Activated T-cell treated with anti-CD3 and anti-CD28 coated beads, Interleukin-2, amount 50 U/mL, for 4 hours (primary cell): Measurements from ENCODE around the gene TP53BP1. TPM values are rescaled to one million over a fixed set of nuclear protein-coding genes. Genes with fewer than 3 reads are reported as not detected.
A peak's percentile ranks its signal among the peaks of the same experiment; 100 is the strongest.

Experiments used
- ATAC-seq, 2 donors: fragments of 200-7000 bp; cut with Tn5 transposase; one replicate each; pipeline ENCODE4 v1.10.0; 2021
- DNase-seq: peaks from one replicate; pipeline ENCODE4 v3.0.0-alpha.2; 2020
- H3K27me3 Mint-ChIP-seq: one replicate; pipeline ENCODE4 v1.8.0; 2021; ENCODE audit warnings: low read depth, mixed read lengths
- H3K36me3 Mint-ChIP-seq: one replicate; pipeline ENCODE4 v1.8.0; 2022; ENCODE audit warnings: mixed read lengths; ENCODE audit not compliant: insufficient read depth
- H3K4me1 Mint-ChIP-seq: one replicate; pipeline ENCODE4 v1.8.0; 2021; ENCODE audit warnings: low read depth, mixed read lengths
- H3K4me3 Mint-ChIP-seq: one replicate; pipeline ENCODE4 v1.8.0; 2021; ENCODE audit warnings: mild to moderate bottlenecking, moderate library complexity, mixed read lengths
- H3K9me3 Mint-ChIP-seq: one replicate; pipeline ENCODE4 v1.8.0; 2021; ENCODE audit warnings: mixed read lengths
- total RNA-seq, 3 donors: library from RNA; stranded (reverse); gene quantifications; one replicate each; pipeline ENCODE4 v1.2.1, GENCODE V29; 2021

Gene TP53BP1
- total RNA-seq, 3 donors from 2014 or later, result 30.5 to 36.1 (median 35.3) TPM

GRCh38 chr15:43526261-43526930, 33.4 kb upstream of the TP53BP1 start:
- no peaks in the 10 kb centered on the region for H3K36me3 Mint-ChIP-seq
- no peak for ATAC-seq
- DNase-seq, result no peak
- H3K4me1 Mint-ChIP-seq, result peaks cover 10% of the 10 kb centered on the region
- H3K27me3 Mint-ChIP-seq, result no peaks in the 10 kb centered on the region
- no peaks in the 10 kb centered on the region for H3K9me3 Mint-ChIP-seq
- no peak overlapping the region for H3K4me3 Mint-ChIP-seq

DNA sequence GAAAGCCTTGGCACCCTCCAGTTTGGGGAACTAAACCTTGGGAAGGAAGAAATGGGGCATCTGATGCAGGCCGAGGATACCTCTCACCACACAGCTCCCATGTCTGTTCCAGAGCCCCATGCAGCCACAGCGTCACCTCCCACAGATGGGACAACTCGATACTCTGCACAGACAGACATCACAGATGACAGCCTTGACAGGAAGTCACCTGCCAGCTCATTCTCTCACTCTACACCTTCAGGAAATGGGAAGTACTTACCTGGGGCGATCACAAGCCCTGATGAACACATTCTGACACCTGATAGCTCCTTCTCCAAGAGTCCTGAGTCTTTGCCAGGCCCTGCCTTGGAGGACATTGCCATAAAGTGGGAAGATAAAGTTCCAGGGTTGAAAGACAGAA, 32.2 kb upstream of the TP53BP1 start:
- no peaks in the 10 kb centered on the region for H3K36me3 Mint-ChIP-seq
- no peak overlapping the region for H3K4me3 Mint-ChIP-seq
- ATAC-seq (peak; percentile 33 to 41), DNase-seq (no peak)
- no peaks in the 10 kb centered on the region for H3K9me3 Mint-ChIP-seq
- H3K27me3 Mint-ChIP-seq, result no peaks in the 10 kb centered on the region
- peaks cover 10% of the 10 kb centered on the region for H3K4me1 Mint-ChIP-seq

- peaks cover 10% of the 10 kb centered on the region for H3K4me1 Mint-ChIP-seq
- H3K4me3 Mint-ChIP-seq, result no peak overlapping the region
- no peaks in the 10 kb centered on the region for H3K9me3 Mint-ChIP-seq
- ATAC-seq (no peak), DNase-seq (no peak)
- no peaks in the 10 kb centered on the region for H3K36me3 Mint-ChIP-seq
- peaks cover 4% of the 10 kb centered on the region for H3K27me3 Mint-ChIP-seq
Observed at GRCh38 chr15:43524254-43524845, 31.4 kb upstream of the TP53BP1 start.

DNA sequence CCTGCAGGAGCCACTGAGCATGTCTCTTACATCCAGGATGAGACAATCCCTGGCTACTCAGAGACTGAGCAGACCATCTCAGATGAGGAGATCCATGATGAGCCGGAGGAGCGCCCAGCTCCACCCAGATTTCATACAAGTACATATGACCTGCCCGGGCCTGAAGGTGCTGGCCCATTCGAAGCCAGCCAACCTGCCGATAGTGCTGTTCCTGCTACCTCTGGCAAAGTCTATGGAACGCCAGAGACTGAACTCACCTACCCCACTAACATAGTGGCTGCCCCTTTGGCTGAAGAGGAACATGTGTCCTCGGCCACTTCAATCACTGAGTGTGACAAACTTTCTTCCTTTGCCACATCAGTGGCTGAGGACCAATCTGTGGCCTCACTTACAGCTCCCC, 30.7 kb upstream of the TP53BP1 start:
- Mint-ChIP-seq H3K27me3 (peaks cover 9% of the 10 kb centered on the region), H3K4me1 (peaks cover 14% of the 10 kb centered on the region), H3K36me3 (no peaks in the 10 kb centered on the region), H3K9me3 (no peaks in the 10 kb centered on the region), H3K4me3 (no peak overlapping the region)
- ATAC-seq (no peak), DNase-seq (no peak)

DNA sequence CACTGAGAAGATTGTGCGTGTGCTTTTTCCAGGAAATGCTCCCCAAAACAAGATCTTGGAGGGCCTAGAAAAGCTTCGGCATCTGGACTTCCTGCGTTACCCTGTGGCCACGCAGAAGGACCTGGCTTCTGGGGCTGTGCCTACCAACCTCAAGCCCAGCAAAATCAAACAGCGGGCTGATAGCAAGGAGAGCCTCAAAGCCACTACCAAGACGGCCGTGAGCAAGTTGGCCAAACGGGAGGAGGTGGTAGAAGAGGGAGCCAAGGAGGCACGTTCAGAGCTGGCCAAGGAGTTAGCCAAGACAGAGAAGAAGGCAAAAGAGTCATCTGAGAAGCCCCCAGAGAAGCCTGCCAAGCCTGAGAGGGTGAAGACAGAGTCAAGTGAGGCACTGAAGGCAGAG, 29.3 kb upstream of the TP53BP1 start:
- H3K4me3 Mint-ChIP-seq, result no peak overlapping the region

GRCh38 chr15:43521419-43521818, 28.5 kb upstream of the TP53BP1 start:
- DNase-seq (no peak), ATAC-seq (no peak)
- no peaks in the 10 kb centered on the region for H3K36me3 Mint-ChIP-seq
- H3K9me3 Mint-ChIP-seq, result no peaks in the 10 kb centered on the region
- H3K27me3 Mint-ChIP-seq, result peaks cover 25% of the 10 kb centered on the region
- peaks cover 23% of the 10 kb centered on the region for H3K4me1 Mint-ChIP-seq
- no peak overlapping the region for H3K4me3 Mint-ChIP-seq

More for the DNA sequence above, 29.3 kb upstream of the TP53BP1 start:
- ATAC-seq (no peak), DNase-seq (no peak)
- Mint-ChIP-seq H3K4me1 (peaks cover 23% of the 10 kb centered on the region), H3K9me3 (no peaks in the 10 kb centered on the region), H3K27me3 (peaks cover 20% of the 10 kb centered on the region), H3K36me3 (no peaks in the 10 kb centered on the region)

DNA sequence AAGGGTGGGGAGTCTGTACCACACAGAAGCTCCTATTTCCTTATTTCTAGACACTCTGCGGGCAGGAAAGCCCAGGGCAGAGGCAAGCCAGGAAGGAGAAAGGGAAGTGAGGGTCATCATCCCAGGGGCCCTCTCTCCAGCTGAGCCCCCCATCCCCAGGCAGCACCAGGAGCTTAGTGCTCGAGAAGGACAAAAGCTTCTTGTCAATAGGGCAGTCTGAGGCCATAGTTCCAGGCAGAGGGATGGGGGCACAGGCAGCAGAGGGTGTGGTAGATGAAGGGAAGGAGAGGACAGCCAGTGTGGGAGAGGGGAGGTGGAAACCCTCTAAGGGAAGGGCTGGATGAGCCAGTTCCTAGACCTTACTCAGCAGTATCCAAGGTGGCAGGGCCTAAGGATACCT, 27.2 kb upstream of the TP53BP1 start:
- no peak for DNase-seq
- Mint-ChIP-seq H3K4me1 (peaks cover 22% of the 10 kb centered on the region), H3K27me3 (peaks cover 28% of the 10 kb centered on the region), H3K4me3 (no peak overlapping the region), H3K9me3 (no peaks in the 10 kb centered on the region), H3K36me3 (no peaks in the 10 kb centered on the region)
- ATAC-seq, result no peak

DNA sequence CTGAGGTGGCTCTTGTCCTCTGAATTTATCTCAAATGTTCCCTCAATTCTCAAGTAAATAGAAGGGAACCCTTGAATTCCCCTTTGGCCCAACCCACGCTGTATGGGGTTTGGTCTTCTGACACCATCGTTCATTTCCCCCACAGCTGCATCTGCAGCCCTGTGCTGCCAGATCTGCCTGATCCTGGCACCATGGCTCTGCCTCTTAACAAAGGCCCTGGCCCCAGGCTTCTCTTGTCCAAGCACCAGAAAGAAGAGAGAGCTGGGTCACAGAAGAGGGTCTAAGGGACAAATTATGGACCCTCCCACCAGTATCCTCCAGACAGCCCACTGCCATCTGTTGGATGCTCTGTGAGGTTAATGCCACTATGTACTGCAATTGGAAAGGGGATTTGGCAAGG, 26.2 kb upstream of the TP53BP1 start:
- peaks cover 28% of the 10 kb centered on the region for H3K27me3 Mint-ChIP-seq
- no peak for DNase-seq
- H3K4me1 Mint-ChIP-seq, result peaks cover 19% of the 10 kb centered on the region
- no peaks in the 10 kb centered on the region for H3K9me3 Mint-ChIP-seq
- H3K36me3 Mint-ChIP-seq, result no peaks in the 10 kb centered on the region
- peak overlapping the region; percentile 8 for H3K4me3 Mint-ChIP-seq
- ATAC-seq, result no peak

- ATAC-seq, result peak; percentile 65 to 69
- peaks cover 26% of the 10 kb centered on the region for H3K4me1 Mint-ChIP-seq
- H3K27me3 Mint-ChIP-seq, result peaks cover 28% of the 10 kb centered on the region
Observed at GRCh38 chr15:43518197-43518761, 25.3 kb upstream of the TP53BP1 start.

DNA sequence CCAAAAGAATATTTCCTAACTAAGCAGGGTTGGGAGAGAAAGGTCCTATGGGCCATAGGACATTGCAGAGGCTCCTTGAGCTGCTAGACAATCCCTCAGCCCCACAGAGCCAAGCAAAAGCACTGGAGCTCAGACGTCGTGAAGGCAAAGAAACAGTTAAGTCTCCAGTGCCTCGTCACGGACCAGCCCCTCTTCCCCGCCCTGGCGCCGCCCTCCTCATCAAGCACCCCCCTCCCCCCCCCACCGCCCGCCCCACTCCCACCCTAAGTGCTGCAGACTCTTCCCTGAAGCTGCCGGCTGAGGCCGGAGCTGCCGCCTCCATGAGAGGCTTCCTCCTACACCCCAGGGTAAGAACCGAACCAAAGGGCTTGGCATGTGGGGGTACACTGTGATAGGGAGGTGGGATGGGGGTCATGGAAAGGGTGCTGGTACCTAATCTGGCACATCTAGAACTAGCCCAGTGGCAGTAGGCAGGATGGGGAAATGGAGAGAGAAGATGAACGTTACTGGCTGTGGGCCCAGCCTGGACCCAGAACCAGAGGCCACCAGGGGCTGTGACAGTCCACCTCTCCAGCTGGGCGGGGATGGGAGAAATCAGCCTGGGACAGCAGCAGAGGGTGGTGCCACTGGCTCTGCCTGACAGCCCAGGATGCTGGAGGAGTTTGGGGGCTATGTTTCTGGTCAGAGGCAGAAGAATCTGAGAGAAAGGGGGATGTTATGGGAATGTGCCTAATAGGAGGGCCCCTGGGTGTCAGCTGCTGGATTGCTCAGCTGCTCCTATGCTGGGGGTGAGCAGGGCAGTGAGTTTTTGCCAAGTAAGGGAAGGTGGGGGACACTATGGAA, 24.6 kb upstream of the TP53BP1 start, which contains the start of gene MAP1A:
Gene MAP1A (plus strand): TSS at position 255 of the 843 bp plus-strand sequence. CDS start 3,866 bp downstream, outside the sequence.
- DNase-seq (no peak), ATAC-seq (peak in 1 of 2 donors; percentile 19)
- Mint-ChIP-seq H3K36me3 (no peaks in the 10 kb centered on the region), H3K27me3 (peaks cover 28% of the 10 kb centered on the region), H3K9me3 (no peaks in the 10 kb centered on the region), H3K4me3 (peak within 1 kb of the TSS; percentile 52), H3K4me1 (peaks cover 26% of the 10 kb centered on the region)

More at GRCh38 chr15:43518197-43518761, 25.3 kb upstream of the TP53BP1 start:
- Mint-ChIP-seq H3K4me3 (peak overlapping the region; percentile 52), H3K36me3 (no peaks in the 10 kb centered on the region), H3K9me3 (no peaks in the 10 kb centered on the region)
- DNase-seq, result no peak

DNA sequence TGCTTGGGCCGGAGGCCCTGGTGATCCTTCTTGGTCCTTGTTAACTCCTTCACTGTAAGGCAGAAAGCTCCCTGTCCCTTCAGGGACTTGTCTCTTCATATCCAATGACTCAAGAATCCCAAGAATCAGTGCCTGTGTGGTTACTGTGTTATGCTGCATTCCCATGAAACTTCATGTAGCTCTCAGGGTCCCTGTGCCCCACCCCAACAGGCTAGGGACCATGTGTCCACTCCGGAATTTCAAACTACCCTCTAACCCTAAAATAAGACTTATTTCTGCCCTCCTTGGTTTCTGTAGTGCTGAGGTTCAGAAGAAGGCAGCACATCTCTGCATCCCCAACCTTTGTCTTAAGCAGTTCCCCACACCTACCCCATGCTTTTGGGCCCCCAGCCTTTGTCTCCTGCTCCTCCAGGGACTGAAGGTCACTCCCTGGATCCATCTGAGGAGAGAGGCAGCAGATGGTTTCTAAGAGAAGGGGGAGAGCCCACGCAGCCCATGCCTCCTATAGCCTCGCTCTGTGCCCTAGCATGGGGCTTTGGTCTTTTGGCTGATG, 23.9 kb upstream of the TP53BP1 start:
- Mint-ChIP-seq H3K4me3 (no peak overlapping the region), H3K4me1 (peaks cover 28% of the 10 kb centered on the region), H3K9me3 (no peaks in the 10 kb centered on the region), H3K36me3 (no peaks in the 10 kb centered on the region), H3K27me3 (peaks cover 28% of the 10 kb centered on the region)
- ATAC-seq (no peak), DNase-seq (no peak)

DNA sequence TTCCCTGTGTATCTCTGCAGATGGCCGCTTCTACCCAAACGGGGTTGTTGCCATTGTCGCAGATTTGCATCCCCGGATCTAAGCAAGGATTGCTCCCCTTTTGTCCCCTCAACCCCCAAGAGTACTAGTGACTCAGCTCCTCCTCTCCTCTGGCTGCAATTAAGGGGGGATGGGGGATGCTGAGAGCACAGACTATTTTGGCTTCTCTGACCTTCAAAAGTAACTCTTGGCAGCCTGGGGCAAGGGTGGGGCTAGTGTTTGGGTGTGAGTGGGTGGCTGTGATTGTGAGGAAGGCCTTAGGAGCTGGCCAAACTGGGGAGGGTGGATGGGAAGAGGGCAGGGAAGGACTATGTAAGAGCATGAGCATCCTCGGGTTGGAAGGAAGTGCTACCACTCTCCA, 23.2 kb upstream of the TP53BP1 start:
- no peaks in the 10 kb centered on the region for H3K36me3 Mint-ChIP-seq
- ATAC-seq (no peak), DNase-seq (no peak)
- H3K27me3 Mint-ChIP-seq, result peaks cover 28% of the 10 kb centered on the region
- H3K4me3 Mint-ChIP-seq, result no peak overlapping the region
- peaks cover 35% of the 10 kb centered on the region for H3K4me1 Mint-ChIP-seq
- no peaks in the 10 kb centered on the region for H3K9me3 Mint-ChIP-seq

DNA sequence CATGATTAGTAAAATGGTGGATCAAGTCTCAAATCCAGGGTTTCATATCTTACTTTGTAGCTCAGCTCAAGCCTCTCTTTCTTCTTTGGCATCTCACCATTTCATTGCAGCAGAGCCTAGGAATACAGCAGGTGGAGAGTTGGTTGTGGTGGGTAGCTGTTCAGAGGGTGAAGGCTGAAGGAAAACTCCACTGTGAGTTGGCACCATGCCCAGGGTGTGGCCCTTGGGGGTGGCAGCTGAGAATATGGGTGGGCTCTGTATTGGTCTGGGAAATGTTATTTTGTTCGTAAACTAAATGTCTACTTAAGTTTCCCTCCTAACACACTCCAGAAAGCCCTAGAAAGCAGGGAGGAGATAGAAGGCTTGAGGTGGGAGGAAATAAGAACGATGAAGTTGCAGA, 22.8 kb upstream of the TP53BP1 start:
- Mint-ChIP-seq H3K9me3 (no peaks in the 10 kb centered on the region), H3K27me3 (peaks cover 28% of the 10 kb centered on the region), H3K4me1 (peaks cover 38% of the 10 kb centered on the region), H3K36me3 (no peaks in the 10 kb centered on the region), H3K4me3 (no peak overlapping the region)
- ATAC-seq, result no peak
- no peak for DNase-seq
